Mesothelial cell of epicardium (in vitro differentiated cells): ENCODE results near the gene SAG. TPM values are rescaled to one million over a fixed set of nuclear protein-coding genes. Genes with fewer than 3 reads are reported as not detected.

Source experiments
- DNase-seq, 2 experiments: peaks; one replicate each; pipeline ENCODE4 v3.0.0; 2021; ENCODE audit warnings: low spot score in 2 of 2; ENCODE audit not compliant: unreplicated experiment in 2 of 2
- H3K27ac Mint-ChIP-seq: 2 replicates; pipeline ENCODE4 v1.8.0; 2021; ENCODE audit warnings: mixed read lengths
- H3K27me3 Mint-ChIP-seq: 2 replicates; pipeline ENCODE4 v1.8.0; 2021; ENCODE audit warnings: low read depth, mixed read lengths
- H3K36me3 Mint-ChIP-seq: 2 replicates; pipeline ENCODE4 v1.8.0; 2021; ENCODE audit warnings: mixed read lengths
- H3K4me1 Mint-ChIP-seq: 2 replicates; pipeline ENCODE4 v1.8.0; 2021; ENCODE audit warnings: mixed read lengths
- H3K4me3 Mint-ChIP-seq: 2 replicates; pipeline ENCODE4 v1.8.0; 2021; ENCODE audit warnings: mild to moderate bottlenecking, moderate library complexity, mixed read lengths
- H3K9me3 Mint-ChIP-seq: 2 replicates; pipeline ENCODE4 v1.8.0; 2021; ENCODE audit warnings: mixed read lengths
- total RNA-seq: library from RNA; stranded (reverse); gene quantifications from 3 replicates; pipeline ENCODE4 v1.2.1, GENCODE V29; 2021
- TF ChIP-seq, protein P1 (sequence below): fragments of 200-600 bp; sonication (generic); IDR thresholded peaks from one replicate; pipeline ENCODE4 v1.5.0; 2021; ENCODE audit warnings: antibody characterized with exemption; ENCODE audit not compliant: unreplicated experiment

Gene SAG
- total RNA-seq, 1 donor from 2014 or later = not detected

DNA sequence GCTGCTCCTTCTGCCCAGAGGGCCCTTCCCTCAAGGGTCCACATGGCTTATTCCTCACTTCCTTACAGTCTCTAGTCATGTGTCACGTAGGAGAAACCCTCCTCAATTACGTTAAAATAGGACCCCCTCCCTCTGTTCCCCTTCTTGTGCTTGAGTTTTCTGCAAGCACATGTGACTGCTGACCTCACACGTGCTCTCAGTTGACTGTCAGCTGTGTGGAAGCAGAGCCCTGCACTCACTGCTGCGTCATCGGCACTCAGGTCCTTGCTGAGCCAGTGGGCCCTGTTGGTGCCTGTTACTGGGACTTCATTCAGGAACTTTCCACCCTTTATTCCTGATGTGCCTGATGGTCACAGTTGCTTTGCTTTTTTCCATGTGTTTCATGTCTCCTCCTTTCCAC lies 45.1 kb upstream of the SAG start:
- H3K4me3 Mint-ChIP-seq = no peak overlapping the region
- H3K27me3 Mint-ChIP-seq = no peaks in the 10 kb centered on the region
- TF ChIP-seq, protein P1, sequence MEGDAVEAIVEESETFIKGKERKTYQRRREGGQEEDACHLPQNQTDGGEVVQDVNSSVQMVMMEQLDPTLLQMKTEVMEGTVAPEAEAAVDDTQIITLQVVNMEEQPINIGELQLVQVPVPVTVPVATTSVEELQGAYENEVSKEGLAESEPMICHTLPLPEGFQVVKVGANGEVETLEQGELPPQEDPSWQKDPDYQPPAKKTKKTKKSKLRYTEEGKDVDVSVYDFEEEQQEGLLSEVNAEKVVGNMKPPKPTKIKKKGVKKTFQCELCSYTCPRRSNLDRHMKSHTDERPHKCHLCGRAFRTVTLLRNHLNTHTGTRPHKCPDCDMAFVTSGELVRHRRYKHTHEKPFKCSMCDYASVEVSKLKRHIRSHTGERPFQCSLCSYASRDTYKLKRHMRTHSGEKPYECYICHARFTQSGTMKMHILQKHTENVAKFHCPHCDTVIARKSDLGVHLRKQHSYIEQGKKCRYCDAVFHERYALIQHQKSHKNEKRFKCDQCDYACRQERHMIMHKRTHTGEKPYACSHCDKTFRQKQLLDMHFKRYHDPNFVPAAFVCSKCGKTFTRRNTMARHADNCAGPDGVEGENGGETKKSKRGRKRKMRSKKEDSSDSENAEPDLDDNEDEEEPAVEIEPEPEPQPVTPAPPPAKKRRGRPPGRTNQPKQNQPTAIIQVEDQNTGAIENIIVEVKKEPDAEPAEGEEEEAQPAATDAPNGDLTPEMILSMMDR = no peak
- peaks cover 34% of the 10 kb centered on the region for H3K36me3 Mint-ChIP-seq
- no peak overlapping the region for H3K27ac Mint-ChIP-seq
- no peak for DNase-seq
- H3K4me1 Mint-ChIP-seq = no peaks in the 10 kb centered on the region
- H3K9me3 Mint-ChIP-seq = no peaks in the 10 kb centered on the region

DNA sequence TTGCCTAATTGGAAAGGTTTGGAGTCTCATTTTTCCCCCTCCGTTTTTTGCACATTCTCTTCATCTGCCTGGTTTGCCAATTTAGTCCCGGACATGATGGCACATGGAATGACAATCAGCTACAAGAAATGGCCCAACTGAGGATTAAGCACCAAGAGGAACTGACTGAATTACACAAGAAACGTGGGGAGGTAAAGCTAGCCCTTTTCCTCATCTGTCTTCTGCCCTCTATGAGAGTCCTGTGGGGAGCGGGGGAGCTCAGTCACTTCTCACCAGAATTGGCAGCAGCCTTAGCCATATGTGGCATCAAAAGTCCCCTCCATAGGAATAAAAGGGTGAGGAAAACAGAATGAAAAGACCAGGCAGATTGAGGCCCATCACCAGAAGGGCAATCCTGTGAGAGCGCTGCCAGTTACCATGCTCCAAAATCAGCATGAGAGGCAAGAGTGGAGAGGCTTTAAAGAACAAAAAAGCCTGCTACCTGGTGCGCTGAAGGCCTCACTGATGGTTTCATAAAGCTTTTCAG lies 44.5 kb upstream of the SAG start:
- Mint-ChIP-seq H3K27me3 (no peaks in the 10 kb centered on the region), H3K9me3 (no peaks in the 10 kb centered on the region), H3K27ac (no peak overlapping the region), H3K4me1 (no peaks in the 10 kb centered on the region), H3K36me3 (peaks cover 32% of the 10 kb centered on the region), H3K4me3 (no peak overlapping the region)
- no peak for DNase-seq
- TF ChIP-seq, protein P1 = no peak

DNA sequence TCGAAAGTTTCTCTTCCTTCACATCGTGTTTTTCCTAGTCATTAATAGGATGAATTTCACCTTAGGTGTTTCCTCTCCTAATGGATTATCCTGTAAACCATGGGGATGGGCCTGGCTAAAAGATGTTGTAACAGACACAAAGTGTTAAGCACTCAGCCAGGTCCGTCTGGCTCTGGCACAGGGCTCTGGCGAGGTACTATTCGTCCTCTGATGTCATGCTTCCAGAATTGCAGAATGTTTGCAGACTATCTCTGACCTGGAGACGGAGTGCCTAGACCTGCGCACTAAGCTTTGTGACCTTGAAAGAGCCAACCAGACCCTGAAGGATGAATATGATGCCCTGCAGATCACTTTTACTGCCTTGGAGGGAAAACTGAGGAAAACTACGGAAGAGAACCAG lies 42.9 kb upstream of the SAG start:
- Mint-ChIP-seq H3K36me3 (peaks cover 39% of the 10 kb centered on the region), H3K27ac (no peak overlapping the region)

DNA sequence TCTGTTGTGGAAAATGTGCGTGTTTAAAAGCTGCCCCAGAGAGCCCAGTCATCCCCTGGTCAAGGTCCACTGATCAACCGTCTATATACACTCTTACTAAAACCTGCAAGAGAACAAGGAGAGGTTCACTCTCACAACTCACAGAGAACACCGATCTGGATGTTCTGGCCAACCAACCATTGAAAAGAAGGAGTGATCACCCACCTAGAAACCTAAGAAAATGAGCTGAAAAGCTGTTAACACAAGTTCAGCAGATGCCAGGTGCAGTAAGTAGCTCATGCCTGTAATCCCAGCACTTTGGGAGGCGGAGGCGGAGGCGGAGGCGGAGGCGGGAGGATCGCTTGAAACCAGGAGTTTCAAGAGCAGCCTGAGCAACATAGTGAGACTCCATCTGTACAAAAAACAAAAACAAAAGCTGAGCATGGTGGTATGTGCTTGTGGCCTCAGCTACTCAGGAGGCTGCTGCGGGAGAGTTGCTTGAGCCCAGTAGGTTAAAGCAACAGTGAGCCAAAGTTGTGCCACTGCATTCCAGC lies 41.7 kb upstream of the SAG start:
- H3K4me3 Mint-ChIP-seq = no peak overlapping the region
- no peaks in the 10 kb centered on the region for H3K4me1 Mint-ChIP-seq
- TF ChIP-seq, protein P1 = no peak
- H3K27me3 Mint-ChIP-seq = no peaks in the 10 kb centered on the region
- H3K27ac Mint-ChIP-seq = no peak overlapping the region
- peaks cover 48% of the 10 kb centered on the region for H3K36me3 Mint-ChIP-seq
- DNase-seq = no peak
- no peaks in the 10 kb centered on the region for H3K9me3 Mint-ChIP-seq

More for the DNA sequence above, 42.9 kb upstream of the SAG start:
- DNase-seq = no peak
- H3K4me1 Mint-ChIP-seq = no peaks in the 10 kb centered on the region
- TF ChIP-seq, protein P1 = no peak
- no peaks in the 10 kb centered on the region for H3K27me3 Mint-ChIP-seq
- no peaks in the 10 kb centered on the region for H3K9me3 Mint-ChIP-seq
- no peak overlapping the region for H3K4me3 Mint-ChIP-seq

DNA sequence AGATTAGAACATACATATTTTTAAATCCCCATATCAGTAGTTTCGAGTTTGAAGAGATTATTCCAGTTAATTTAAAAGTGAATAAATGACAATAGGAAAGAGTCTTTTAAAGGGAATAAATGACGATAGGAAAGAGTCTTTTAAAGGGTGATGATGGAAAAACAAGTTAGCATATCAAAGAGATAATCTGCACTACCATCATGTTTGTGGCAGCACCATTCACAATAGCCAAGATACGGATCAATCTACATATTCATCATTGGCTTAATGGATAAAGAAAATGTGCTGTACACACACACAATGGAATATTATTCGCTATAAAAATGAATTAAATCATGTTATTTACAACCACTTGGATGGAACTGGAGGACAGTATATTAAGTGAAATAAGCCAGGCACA lies 41.1 kb upstream of the SAG start:
- H3K27ac Mint-ChIP-seq = no peak overlapping the region
- no peaks in the 10 kb centered on the region for H3K9me3 Mint-ChIP-seq
- TF ChIP-seq, protein P1 = no peak
- H3K27me3 Mint-ChIP-seq = no peaks in the 10 kb centered on the region
- DNase-seq = no peak
- H3K36me3 Mint-ChIP-seq = peaks cover 46% of the 10 kb centered on the region
- H3K4me3 Mint-ChIP-seq = no peak overlapping the region
- no peaks in the 10 kb centered on the region for H3K4me1 Mint-ChIP-seq
